Spleen (tissue), 11 donors: Measurements from ENCODE around the gene PRKAR2A. TPM values are rescaled to one million over a fixed set of nuclear protein-coding genes. Genes with fewer than 3 reads are reported as not detected.
"Not testable (repeated sequence)": the region's sequence is repeated elsewhere in the genome, so short reads cannot be mapped to it uniquely, and the experiment has no call there.

ENCODE experiments used
- DNase-seq: peaks from one replicate; pipeline ENCODE4 v3.0.0-alpha.2; 2020
- H3K27ac ChIP-seq, 8 donors: fragments of 200-600 bp; sonication (generic) in 7 of 8; 1 replicate in 4 of 8; 2 replicates in 4 of 8; pipeline versions ENCODE4 v1.5.0 to v1.8.0; 2016 to 2021; ENCODE audit warnings: inconsistent platforms in 4 of 8, mild to moderate bottlenecking in 4 of 8, moderate library complexity in 1 of 8
- H3K27me3 ChIP-seq, 7 donors: fragments of 200-600 bp; sonication (generic) in 6 of 7; replicated peaks in 1 of 7; 1 replicate in 4 of 7; 2 replicates in 3 of 7; pipeline versions ENCODE4 v1.5.0 to v1.8.0; 2016 to 2021; ENCODE audit warnings: inconsistent platforms in 3 of 7, mild to moderate bottlenecking in 1 of 7
- H3K36me3 ChIP-seq, 6 donors: fragments of 200-600 bp; sonication (generic) in 5 of 6; 1 replicate in 4 of 6; 2 replicates in 2 of 6; pipeline versions ENCODE4 v1.5.0 to v1.8.0; 2016 to 2021; ENCODE audit warnings: inconsistent platforms in 2 of 6
- H3K4me1 ChIP-seq, 6 donors: fragments of 200-600 bp; sonication (generic) in 5 of 6; 1 replicate in 3 of 6; 2 replicates in 3 of 6; pipeline versions ENCODE4 v1.5.0 to v1.8.0; 2016 to 2021; ENCODE audit warnings: inconsistent platforms in 3 of 6
- H3K4me3 ChIP-seq, 8 donors: fragments of 200-600 bp; sonication (generic) in 7 of 8; 1 replicate in 4 of 8; 2 replicates in 4 of 8; pipeline versions ENCODE4 v1.5.0 to v1.8.0; 2016 to 2021; ENCODE audit warnings: inconsistent platforms in 4 of 8, mild to moderate bottlenecking in 4 of 8, moderate library complexity in 2 of 8
- H3K9me3 ChIP-seq, 8 donors: fragments of 200-600 bp; sonication (generic) in 7 of 8; 1 replicate in 4 of 8; 2 replicates in 4 of 8; pipeline versions ENCODE4 v1.5.0 to v1.8.0; 2016 to 2021; ENCODE audit warnings: inconsistent platforms in 4 of 8
- POLR2A ChIP-seq, 3 donors: fragments of 450-650 bp; IDR thresholded peaks; one replicate each; pipeline ENCODE4 v1.5.1; 2017; ENCODE audit warnings: antibody characterized with exemption in 3 of 3, mild to moderate bottlenecking in 1 of 3
- POLR2AphosphoS5 ChIP-seq, 3 donors: sonication (generic); formaldehyde crosslinking; IDR thresholded peaks; one replicate each; pipeline ENCODE4 v1.5.1; 2017; ENCODE audit warnings: antibody characterized with exemption in 3 of 3
- WGBS, 5 donors: extraction: QIAGEN DNeasy Blood & Tissue Kit in 3 of 5; methylation state at CpG; one replicate each; pipeline versions ENCODE4 v1.1.5 to v1.1.7; 2013 to 2018; 5-methylcytosine and 5-hydroxymethylcytosine counted together
- intact Hi-C: fragments of 100-400 bp; cut with DNase I; formaldehyde crosslinking; loops from one replicate; pipeline ENCODE4 v1.15.0; 2023; ENCODE audit warnings: low total_unique reads
- polyA plus RNA-seq, 3 donors: library from polyadenylated mRNA; stranded (reverse); fragments of 200-250 nt; gene quantifications; one replicate each; pipeline ENCODE4 v1.2.1, GENCODE V29; 2013
- total RNA-seq, 7 donors: library from RNA; depleted of rRNA in 3 of 7; stranded (reverse); fragments of >200 nt in 3 of 7; fragmentation: NEBNext Ultra II Directional in 4 of 7; extraction: Animal tissue kit (Norgen Biotek cat#: 25700) in 4 of 7; gene quantifications; one replicate each; pipeline versions ENCODE4 v1.1.0 to v1.2.1, GENCODE V29; 2016 to 2021
- TF ChIP-seq, protein P1 (sequence below), 11 experiments: fragments of 200-600 bp in 7 of 11; fragments of 450-650 bp in 4 of 11; sonication (generic) in 4 of 11; IDR thresholded peaks in 8 of 11; conservative IDR thresholded peaks in 3 of 11; 1 replicate in 7 of 11; 2 replicates in 4 of 11; pipeline versions ENCODE4 v1.4.0 to v1.8.0; 2016 to 2021; ENCODE audit warnings: antibody characterized with exemption in 11 of 11, inconsistent platforms in 4 of 11, mild to moderate bottlenecking in 1 of 11
- donor health status: healthy with polysubstance abuse.
- donor health status: DM: no; HTN: no; CAD: no; lungs with moderate emphysema.
- donor health status: DM: no; HTN: no; CAD: no.
- donor health status: Bipolar disorder and iron deficiency.
- donor health status: healthy.
- donor health status: DM: no; HTN: no; CAD: no.
- donor health status: DM: yes; HTN: yes; CAD: no.

Gene PRKAR2A
- total and polyA plus RNA-seq, 10 donors, result 4.8 to 38.5 (median 18.2) TPM

DNA sequence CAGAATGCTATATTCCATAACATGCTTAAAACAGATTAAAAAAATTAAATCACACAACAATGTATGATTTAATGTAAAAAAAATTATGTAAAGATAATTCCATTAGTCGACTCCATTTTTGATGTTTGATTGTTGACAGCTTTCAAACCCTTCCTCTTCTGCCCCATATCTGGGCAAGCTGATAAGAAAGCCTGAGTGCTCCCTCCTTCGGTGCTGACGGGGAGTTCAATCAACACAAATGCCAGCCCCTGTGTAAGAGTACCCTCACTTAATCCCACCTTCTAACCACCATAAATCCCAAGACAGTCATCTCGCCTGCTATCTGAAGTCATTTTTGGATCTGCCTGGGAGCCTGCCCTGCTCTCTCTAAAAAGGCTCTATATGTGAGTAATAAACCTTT is 70.8 kb downstream of the PRKAR2A start:
- H3K36me3 ChIP-seq, result peaks cover 0 to 98% (median 22%) of the 10 kb centered on the region in 6 donors
- H3K27ac ChIP-seq, result no peak overlapping the region

DNA sequence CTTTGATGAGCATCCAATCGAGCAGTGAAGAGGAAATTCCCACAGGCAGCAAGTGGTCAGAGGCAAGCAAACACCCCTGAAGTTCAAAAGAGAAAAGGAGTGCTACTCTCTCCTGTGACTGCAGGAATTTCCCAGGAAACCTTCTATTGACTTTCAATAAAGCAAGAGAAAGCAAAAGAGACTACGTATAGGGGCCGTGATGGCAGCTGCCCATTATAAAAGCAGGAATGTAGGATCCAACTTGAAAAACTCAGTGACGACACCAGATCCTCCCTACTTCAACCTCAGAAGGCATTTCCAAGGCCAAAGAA is 77.5 kb downstream of the PRKAR2A start:
- no peak overlapping the region for H3K4me3 ChIP-seq
- H3K36me3 ChIP-seq, result peaks cover 0 to 98% (median 27%) of the 10 kb centered on the region in 6 donors
- intact Hi-C loops, result no loop called here
- H3K4me1 ChIP-seq, result no peaks in the 10 kb centered on the region
- no peak for DNase-seq
- no peaks in the 10 kb centered on the region for H3K9me3 ChIP-seq
- WGBS, 5 donors, result 78 to 88% (median 86%) methylated on average over 4 of the region's 4 CpGs
- H3K27me3 ChIP-seq, result no peaks in the 10 kb centered on the region
- TF ChIP-seq POLR2A (IDR thresholded peaks at IDR 0.05), result no peak
- TF ChIP-seq, protein P1, sequence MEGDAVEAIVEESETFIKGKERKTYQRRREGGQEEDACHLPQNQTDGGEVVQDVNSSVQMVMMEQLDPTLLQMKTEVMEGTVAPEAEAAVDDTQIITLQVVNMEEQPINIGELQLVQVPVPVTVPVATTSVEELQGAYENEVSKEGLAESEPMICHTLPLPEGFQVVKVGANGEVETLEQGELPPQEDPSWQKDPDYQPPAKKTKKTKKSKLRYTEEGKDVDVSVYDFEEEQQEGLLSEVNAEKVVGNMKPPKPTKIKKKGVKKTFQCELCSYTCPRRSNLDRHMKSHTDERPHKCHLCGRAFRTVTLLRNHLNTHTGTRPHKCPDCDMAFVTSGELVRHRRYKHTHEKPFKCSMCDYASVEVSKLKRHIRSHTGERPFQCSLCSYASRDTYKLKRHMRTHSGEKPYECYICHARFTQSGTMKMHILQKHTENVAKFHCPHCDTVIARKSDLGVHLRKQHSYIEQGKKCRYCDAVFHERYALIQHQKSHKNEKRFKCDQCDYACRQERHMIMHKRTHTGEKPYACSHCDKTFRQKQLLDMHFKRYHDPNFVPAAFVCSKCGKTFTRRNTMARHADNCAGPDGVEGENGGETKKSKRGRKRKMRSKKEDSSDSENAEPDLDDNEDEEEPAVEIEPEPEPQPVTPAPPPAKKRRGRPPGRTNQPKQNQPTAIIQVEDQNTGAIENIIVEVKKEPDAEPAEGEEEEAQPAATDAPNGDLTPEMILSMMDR (IDR thresholded peaks at IDR 0.05 in 8 of 11, conservative IDR thresholded peaks at IDR 0.05 in 3 of 11), result no peak
- TF ChIP-seq POLR2AphosphoS5 (IDR thresholded peaks at IDR 0.05), result no peak
- H3K27ac ChIP-seq, result no peak overlapping the region

More for the DNA sequence above, 70.8 kb downstream of the PRKAR2A start:
- DNase-seq, result no peak
- H3K4me1 ChIP-seq, result no peaks in the 10 kb centered on the region
- 72 to 84% (median 82%) methylated on average over 4 of the region's 4 CpGs for WGBS, 5 donors
- no peak overlapping the region for H3K4me3 ChIP-seq
- intact Hi-C loops, result no loop called here
- TF ChIP-seq POLR2A (IDR thresholded peaks at IDR 0.05), result no peak
- TF ChIP-seq, protein P1 (IDR thresholded peaks at IDR 0.05 in 8 of 11, conservative IDR thresholded peaks at IDR 0.05 in 3 of 11), result no peak
- no peak for TF ChIP-seq POLR2AphosphoS5 (IDR thresholded peaks at IDR 0.05)
- H3K27me3 ChIP-seq, result no peaks in the 10 kb centered on the region
- no peaks in the 10 kb centered on the region for H3K9me3 ChIP-seq

- intact Hi-C loops, result no loop called here
- DNase-seq, result no peak
- Histone ChIP-seq H3K4me3 (no peak overlapping the region), H3K4me1 (peaks cover 0 to 13% (median 2%) of the 10 kb centered on the region in 6 donors), H3K9me3 (no peaks in the 10 kb centered on the region), H3K36me3 (peaks cover 0 to 93% (median 19%) of the 10 kb centered on the region in 6 donors), H3K27me3 (no peaks in the 10 kb centered on the region), H3K27ac (no peak overlapping the region)
- no peak for TF ChIP-seq POLR2A (IDR thresholded peaks at IDR 0.05)
- TF ChIP-seq, protein P1 (IDR thresholded peaks at IDR 0.05 in 8 of 11, conservative IDR thresholded peaks at IDR 0.05 in 3 of 11), result no peak
- TF ChIP-seq POLR2AphosphoS5 (IDR thresholded peaks at IDR 0.05), result no peak
- 92 to 100% (median 98%) methylated on average over 1 of the region's 1 CpG for WGBS, 5 donors
Observed at GRCh38 chr3:48765376-48765775, 82.3 kb downstream of the PRKAR2A start.

- intact Hi-C loops, result no loop called here
- peak overlapping the region in 4 of 8 donors; percentile 45 to 63 (median 53) for H3K27ac ChIP-seq
Observed at GRCh38 chr3:48762816-48763215, 84.9 kb downstream of the PRKAR2A start.

GRCh38 chr3:48759991-48760540 is 87.6 kb downstream of the PRKAR2A start:
- peaks cover 0 to 100% (median 34%) of the 10 kb centered on the region in 6 donors for H3K36me3 ChIP-seq
- H3K27me3 ChIP-seq, H3K4me3 ChIP-seq, intact Hi-C loops, H3K27ac ChIP-seq, H3K9me3 ChIP-seq, DNase-seq: not testable (repeated sequence)
- peaks cover 0 to 13% (median 2%) of the 10 kb centered on the region in 6 donors for H3K4me1 ChIP-seq
- WGBS, 5 donors, result 93 to 98% (median 95%) methylated on average over 5 of the region's 5 CpGs

More at GRCh38 chr3:48762816-48763215, 84.9 kb downstream of the PRKAR2A start:
- DNase-seq, result no peak
- TF ChIP-seq POLR2A (IDR thresholded peaks at IDR 0.05), result no peak
- no peak for TF ChIP-seq POLR2AphosphoS5 (IDR thresholded peaks at IDR 0.05)
- TF ChIP-seq, protein P1 (IDR thresholded peaks at IDR 0.05 in 8 of 11, conservative IDR thresholded peaks at IDR 0.05 in 3 of 11), result no peak
- H3K9me3 ChIP-seq, result no peaks in the 10 kb centered on the region
- H3K4me3 ChIP-seq, result no peak overlapping the region
- H3K27me3 ChIP-seq, result no peaks in the 10 kb centered on the region
- peaks cover 0 to 13% (median 2%) of the 10 kb centered on the region in 6 donors for H3K4me1 ChIP-seq
- 71 to 93% (median 78%) methylated on average over 3 of the region's 3 CpGs for WGBS, 5 donors
- H3K36me3 ChIP-seq, result peaks cover 0 to 94% (median 28%) of the 10 kb centered on the region in 6 donors

- 94 to 99% (median 95%) methylated on average over 6 of the region's 6 CpGs for WGBS, 5 donors
- H3K27ac ChIP-seq, H3K4me3 ChIP-seq, H3K9me3 ChIP-seq, H3K27me3 ChIP-seq, DNase-seq, intact Hi-C loops: not testable (repeated sequence)
- Histone ChIP-seq H3K36me3 (peaks cover 0 to 100% (median 28%) of the 10 kb centered on the region in 6 donors), H3K4me1 (peaks cover 0 to 13% (median 2%) of the 10 kb centered on the region in 6 donors)
Observed at GRCh38 chr3:48759531-48759930, 88.1 kb downstream of the PRKAR2A start.
